Fibroblast of skin of scalp (primary cell): Measurements from ENCODE around the gene TMTC4.
A peak's percentile ranks its signal among the peaks of the same experiment; 100 is the strongest.
"Not testable (repeated sequence)": the region's sequence is repeated elsewhere in the genome, so short reads cannot be mapped to it uniquely, and the experiment has no call there.

Source experiments
- DNase-seq: peaks from one replicate; pipeline ENCODE4 v3.0.0-alpha.2; 2013

TMTC4 gene

DNA sequence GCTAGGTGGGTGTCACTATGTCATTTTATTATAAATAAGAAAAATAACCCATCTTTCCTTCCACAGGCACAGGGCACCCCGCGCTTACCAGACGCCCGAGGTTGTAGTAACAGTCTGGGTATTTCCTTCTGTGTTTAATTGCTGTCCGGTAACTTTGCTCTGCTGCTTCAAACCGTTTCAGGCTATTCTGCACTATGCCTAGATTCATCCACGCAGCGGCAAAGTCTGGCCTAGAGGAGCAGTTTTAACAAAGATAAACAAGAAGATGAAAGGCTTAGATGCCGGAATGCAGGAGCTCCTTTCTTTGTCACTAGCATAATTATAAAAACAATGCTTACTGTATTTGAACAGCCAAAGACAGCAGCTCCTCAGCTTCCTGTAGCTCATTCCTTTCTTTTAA lies 49.1 kb downstream of the TMTC4 start:
- DNase-seq: peak; percentile 3

DNA sequence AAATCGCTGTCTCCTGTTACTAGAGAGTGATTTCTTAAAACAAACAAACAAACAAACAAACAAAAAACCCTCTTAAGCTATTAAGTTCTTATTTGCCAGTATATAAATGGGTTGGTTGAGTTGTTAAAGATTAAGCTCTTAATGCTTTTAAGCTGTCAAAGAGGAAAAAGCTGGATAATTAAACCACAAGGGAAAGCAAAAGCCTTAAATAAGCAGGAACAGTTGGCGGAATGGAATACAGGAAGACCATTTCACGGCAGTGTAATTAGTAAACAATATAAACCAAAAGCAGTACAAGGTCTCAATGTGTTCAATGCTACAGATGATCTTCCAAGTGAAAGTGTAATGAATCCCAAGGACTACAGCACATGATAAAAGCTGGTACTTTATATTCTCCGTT lies 53.8 kb downstream of the TMTC4 start:
- no peak for DNase-seq

DNA sequence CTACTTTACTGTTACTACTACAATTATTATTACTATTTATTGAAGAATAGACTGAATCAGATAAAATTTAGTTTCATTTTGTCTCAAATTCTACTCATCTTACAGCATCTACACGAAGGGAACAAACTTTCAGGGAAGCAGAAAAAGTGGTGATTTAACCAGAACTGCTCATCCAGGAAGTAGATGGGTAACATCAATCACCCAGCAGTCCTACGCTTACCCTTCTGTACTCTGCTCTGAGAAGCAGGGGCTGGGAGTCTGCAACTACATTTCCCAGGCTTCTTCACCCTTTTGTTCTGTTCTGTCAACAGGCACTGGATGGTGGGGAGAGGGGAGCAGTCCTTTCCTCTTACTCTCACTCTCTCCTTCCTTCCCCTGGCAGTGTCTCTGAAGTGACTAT lies 54.7 kb downstream of the TMTC4 start:
- no peak for DNase-seq

DNA sequence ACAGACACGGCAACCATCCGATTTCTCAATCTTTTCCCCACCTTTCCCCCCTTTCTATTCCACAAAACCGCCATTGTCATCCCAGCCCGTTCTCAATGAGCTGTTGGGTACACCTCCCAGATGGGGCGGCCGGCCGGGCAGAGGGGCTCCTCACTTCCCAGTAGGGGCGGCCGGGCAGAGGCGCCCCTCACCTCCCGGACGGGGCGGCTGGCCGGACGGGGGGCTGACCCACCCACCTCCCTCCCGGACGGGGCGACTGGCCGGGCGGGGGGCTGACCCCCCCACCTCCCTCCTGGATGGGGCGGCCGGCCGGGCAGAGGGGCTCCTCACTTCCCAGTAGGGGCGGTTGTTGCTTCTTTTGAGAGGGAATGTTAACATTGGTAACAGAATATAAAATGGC lies 55.7 kb downstream of the TMTC4 start:
- DNase-seq: not testable (repeated sequence)

DNA sequence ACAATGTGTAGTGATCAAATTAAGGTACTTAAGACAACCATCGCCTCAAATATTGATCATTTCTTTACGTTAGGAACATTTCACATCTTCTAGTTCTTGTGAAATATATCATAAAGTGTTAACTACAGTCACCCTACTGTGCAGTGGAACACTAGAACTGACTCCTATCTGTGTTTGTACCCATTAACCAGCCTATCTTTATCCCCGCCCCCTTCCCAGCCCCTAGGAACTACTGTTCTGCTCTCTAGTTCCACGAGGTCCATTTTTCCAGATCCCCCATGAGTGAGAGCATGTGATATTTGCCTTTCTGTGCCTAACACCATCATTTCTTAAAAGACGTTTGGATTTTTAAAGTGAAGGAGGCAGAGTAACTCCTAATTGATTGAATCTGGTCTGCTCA lies 61.6 kb downstream of the TMTC4 start:
- no peak for DNase-seq

DNA sequence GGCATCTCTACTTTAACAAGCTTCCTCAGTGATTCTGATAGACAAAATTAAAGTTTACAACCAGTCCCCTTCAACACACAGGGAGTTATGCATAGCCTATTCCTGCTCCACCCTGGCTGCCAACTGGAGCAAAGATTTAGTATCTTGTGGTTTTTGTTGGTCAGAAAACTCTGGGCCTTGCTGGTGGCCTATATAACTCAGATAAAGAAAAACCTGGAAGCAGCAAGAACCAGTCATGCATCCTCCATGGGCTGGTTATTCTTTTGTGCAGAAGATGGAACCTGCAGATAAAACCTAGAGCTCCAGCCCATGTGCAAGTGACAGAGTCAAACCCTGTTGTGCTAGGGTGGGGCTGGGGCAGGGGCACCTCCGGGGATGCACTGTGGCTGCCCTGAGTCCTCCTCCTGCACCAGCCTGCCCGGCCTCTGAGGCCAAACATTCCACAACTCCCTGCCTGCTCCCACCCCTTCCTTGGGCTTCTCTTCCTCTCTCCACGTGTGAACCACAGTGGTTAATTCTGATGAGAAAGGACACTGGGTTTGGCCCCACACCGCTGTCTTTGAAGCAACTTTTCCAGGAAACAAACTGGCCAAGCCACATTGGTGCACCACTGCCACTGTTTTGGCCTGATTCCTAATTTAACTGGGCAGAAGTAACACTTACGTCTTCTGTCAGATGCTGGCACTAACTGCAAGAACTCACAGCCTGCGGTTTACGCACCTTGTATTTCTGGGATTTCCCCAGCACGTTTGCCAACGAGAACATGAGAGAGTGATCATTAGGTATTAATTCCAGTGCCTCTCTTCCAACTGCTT lies 62.7 kb downstream of the TMTC4 start:
- DNase-seq: no peak

DNA sequence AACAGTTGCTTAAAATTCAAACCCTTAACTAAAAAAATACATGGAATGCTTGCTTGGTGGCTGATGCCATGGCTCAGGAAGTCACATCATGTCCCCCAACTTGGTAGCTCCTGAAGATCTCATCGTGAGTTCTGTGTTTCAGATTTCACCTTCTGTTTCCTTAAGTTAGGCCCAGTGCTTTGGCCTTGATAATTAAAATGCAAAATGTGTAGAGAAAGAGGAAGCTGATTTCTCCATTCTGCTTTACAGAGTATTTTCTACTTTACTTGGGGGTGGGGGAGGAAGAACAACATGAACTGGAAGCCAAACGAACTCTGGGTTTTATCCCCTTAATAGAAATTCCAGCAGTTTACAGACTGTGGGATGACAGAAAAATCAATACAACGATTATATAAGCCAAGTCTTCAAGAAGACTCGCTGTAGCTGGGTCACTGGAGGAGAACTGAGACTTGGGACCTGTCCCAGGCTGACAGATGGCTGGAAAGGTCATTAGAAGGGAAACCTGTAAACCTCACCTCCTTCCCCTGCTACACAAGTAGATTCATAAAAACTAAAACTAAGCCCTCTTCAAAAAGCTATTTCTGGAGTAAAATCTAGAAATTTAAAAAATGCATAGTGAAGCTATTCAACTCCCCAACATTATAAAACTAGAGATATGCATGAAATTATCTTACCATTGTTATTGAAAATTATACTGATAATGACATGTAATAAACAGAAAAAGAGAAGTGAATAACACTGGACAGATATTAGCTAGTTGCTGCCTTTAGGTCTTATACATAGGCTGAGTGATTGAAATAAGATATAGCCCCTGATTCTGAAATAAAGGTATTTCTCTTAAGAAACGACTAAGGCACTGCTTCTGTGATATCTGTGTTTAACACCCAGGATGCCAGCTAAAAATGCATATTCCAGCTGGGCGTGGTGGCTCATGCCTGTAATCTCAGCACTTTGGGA lies 63.9 kb downstream of the TMTC4 start:
- DNase-seq: no peak

DNA sequence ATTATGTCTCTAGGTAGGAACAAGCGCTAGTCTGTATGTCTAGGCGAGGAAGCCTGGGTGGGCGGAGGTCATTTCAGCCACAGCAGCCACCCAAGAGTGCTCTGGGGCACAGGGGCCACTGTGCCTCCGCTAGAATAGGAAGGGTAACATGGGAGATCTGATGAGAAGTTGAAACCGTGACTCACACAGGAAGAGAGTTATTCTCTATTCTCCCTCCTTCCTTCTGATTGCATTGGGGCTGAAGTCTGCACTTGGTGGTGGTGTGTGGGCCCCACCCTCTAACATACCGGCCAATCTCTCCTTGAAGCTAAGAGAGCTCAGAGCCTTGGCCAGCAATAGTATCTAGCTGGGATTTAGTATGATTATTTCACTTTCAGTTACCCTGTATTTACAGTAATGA lies 65.7 kb downstream of the TMTC4 start:
- no peak for DNase-seq

DNA sequence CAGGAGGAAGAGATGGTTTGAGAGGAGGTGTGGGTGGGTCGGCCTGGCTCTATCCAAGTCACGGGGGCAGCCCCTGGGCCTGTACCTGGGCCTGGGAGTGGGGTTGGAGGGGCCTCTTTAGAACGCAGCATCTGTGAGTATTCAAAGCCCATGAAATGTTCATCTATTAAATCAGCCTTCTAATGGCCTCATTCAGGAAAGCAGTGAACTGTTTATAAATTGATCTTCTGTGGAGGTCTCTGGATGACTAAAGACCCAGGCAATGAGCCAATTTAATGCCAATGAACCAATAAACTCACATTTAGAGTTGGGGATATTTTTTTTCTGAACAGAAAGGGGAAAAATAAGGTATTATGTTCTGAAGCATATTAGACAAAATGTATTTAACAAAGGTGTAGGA lies 66.1 kb downstream of the TMTC4 start:
- no peak for DNase-seq

DNA sequence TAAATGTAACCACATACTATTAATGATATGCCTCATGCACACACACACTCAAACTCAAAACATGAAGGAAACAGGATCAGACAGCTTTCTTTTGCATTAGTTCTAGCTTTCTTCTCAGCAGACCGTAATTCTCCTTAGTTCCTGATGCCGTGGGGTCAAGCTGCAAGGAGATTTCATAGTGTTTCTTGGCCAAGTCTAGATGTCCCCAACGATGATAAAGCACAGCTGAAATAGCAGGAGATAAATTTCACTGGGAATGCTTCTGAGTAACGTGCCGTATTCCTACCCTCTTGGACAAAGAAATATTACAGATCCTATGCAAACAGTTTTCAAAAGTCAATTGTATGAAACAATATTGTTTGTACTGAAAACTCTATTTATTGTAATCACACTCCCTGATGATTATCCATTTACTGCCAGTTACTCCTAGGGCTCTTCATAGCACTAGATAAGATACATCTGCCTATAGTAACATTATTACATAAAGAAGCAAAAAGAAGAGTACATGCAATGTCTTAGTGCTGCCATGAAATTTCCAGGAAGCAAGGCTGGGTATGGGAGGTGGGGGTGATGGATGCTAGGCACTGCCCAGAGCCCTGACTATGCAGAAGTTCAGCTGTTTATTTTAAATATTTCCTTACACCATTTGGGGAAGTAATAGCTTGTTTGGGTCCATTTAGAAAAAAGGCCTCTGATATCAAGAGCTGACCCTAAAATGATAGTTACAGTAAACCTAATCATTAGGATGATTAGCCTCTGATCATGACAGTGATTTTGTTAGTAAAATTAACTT lies 69.5 kb downstream of the TMTC4 start:
- DNase-seq: no peak

DNA sequence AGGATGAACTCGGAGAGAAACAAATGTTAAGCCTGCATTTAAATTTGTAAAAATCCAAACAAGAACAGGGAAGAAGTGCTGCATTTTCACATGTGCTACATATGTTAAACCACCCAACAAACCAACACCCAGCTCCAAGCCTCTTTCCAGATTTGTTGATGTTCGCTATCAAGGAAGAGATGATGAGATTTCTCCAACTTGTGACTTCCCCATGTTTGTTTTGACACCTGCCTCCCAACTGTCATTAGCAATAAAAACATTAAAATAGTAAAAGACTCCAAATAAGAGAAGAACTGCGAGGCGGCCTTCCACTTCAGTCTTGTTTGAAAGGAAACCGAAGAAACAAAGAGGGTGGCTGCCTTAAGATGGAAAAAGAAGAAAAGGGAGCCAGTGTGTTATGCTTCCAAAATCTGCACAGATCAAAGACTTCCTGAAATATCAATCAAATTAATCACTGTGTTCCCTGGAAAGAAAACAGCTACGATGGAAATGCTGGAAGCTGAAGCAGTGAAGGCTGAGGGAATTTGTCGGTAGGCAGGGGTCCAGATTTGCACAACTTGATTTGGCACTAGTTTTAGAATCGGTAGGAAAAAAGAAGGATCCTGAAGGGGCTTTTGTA lies 72.0 kb downstream of the TMTC4 start:
- no peak for DNase-seq

DNA sequence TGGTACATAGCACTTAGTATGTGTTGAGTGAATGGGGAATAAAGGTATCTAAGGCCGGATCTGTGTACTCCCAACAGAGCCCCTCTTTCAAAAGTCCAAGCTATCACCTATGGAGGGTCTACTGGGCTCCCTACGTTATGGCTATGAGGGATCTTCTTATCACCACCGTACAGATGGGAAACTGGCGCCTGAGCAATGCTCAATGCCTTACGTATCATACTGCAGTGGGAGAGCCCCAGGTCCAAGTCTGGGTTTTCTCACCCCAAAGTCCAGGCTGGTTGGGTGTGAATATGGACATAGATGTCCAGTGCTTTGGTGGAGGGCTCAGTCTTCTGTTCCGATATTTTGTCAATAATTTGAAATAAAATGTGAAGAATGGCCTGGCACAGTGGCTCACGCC lies 72.9 kb downstream of the TMTC4 start:
- DNase-seq: no peak

DNA sequence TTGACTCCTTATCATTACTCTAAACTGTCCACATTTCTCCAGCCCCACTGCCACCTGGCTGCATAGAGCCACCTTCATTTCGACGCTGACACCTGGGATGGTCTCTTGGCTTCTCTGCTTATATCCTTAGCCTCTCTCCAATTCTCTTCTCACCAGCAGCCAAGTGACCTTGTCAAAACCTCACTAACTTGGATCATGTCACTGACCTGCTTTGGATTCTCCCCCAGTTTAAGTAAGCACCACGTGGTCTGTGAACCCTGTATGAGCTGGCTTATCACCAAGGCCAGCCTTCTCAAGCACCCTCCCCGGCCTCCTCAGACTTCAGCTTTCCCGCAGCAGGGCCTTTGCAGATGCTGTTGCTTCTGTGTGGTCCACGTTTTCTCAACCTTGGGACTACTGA lies 73.7 kb downstream of the TMTC4 start:
- no peak for DNase-seq

DNA sequence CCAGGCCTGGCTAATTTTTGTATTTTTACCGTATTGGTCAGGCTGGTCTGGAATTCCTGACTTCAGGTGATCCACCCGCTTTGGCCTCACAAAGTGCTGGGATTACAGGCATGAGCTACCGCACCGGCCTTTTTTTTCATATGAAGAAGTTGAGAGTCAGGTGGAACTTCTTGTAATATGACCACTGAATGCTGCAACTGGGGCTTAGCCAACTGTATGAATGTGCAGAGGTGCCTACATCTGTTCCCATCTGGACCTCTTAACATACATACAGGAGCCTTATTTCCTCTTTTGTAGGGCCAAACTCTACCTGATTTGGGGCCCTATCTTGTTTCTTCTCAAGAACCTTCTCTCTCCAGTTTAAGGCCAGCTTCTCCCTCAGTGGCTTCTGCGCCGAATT lies 74.1 kb downstream of the TMTC4 start:
- DNase-seq: no peak

DNA sequence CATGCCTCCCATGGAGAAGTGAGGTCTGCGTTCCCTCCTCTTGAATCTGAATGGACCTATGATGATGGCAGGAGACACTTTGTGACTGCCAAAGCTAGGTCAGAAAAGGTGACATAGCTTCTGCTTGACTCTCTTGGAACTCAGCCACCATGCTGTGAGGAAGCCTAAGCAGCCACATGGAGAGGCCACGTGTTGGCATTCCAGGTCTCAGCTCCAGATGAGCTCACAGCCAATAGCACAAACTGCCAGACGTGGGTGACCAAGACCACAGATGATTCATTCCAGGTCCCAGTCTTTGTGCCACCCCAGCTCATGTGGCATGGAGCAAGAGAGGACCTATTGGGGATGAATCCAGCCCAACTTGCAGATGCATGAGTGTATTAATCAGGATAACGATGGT lies 77.3 kb downstream of the TMTC4 start:
- DNase-seq: peak; percentile 35

DNA sequence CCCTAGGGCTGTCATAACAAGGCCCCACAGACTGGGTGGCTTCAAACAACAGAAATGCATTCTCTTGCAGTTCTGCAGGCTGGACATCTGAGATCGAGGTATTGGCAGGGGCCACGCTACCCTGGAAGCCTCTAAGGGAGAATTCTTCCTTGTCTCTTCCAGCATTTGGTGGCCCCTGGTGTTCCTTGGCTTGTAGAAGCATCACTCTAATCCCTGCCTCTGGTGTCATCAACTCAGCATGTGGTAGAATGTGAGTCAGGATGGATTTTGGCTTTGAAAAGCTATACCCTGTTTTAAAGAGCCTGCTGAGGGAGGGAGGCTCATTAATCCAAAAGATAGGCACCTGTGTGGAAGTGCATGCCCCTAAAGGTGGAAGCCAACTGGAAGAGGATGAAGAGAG lies 78.1 kb downstream of the TMTC4 start:
- DNase-seq: peak; percentile 13

DNA sequence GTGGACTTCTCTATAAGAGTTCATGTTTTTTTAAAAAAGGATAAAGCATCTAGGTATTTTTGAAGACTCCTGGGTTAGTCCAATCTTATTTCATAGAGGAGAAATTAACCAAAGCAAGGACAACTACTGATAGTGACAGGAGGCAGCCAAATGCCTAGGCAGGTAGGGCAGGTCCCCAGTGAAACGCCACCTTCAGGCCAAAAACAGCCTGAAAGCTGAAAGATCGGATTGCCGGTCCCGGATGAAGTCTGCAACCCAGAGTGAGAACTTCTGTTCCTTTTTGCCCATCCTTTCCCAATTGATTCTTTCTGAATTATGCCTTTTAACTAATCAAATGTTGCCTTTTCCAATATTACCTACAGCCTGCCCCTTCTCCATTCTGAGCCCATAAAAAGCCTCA lies 79.9 kb downstream of the TMTC4 start:
- DNase-seq: no peak

DNA sequence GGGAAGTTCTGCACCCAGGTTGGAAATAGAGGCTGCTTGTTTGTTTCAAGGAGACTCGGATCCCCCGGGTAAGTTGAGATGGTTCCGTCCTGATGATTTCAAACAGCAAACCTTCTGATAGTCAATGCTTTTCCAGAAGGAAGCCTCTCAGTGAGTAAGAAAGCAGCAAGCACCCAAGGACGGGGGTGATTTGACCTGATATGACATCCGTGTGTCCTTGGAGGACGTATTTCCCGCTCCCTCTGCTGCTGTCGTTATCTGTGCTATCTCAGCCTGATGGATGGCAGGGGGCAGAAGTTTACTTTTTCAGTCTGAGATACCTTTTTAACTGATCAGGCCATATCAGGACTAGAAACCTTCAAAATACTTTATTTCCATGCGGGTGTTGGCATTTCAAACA lies 80.3 kb downstream of the TMTC4 start:
- DNase-seq: no peak

DNA sequence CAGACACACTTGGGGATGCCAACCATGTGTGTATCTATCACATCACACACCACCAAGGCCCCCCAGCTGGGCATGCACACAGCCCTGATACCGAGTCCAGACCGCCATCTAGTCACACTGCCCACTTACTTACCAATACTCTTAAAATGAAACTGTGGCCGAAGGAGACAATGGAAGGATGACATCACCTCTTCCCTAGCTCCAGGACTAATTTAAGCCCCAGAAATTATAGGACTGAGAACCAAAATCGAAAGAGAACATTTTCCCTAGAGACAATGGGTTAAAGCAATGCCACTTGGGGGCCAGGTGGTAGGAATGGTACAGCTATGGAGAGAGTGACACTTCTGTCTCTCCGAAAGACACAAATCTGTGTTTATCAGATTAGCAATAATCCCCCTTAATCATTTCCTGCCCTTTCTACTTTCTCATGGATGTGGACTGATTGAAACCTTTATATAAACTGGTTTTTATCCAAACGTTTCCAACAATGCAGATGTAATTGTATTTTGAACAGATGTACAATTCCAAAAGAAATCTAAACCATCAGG lies 85.3 kb downstream of the TMTC4 start:
- no peak for DNase-seq

DNA sequence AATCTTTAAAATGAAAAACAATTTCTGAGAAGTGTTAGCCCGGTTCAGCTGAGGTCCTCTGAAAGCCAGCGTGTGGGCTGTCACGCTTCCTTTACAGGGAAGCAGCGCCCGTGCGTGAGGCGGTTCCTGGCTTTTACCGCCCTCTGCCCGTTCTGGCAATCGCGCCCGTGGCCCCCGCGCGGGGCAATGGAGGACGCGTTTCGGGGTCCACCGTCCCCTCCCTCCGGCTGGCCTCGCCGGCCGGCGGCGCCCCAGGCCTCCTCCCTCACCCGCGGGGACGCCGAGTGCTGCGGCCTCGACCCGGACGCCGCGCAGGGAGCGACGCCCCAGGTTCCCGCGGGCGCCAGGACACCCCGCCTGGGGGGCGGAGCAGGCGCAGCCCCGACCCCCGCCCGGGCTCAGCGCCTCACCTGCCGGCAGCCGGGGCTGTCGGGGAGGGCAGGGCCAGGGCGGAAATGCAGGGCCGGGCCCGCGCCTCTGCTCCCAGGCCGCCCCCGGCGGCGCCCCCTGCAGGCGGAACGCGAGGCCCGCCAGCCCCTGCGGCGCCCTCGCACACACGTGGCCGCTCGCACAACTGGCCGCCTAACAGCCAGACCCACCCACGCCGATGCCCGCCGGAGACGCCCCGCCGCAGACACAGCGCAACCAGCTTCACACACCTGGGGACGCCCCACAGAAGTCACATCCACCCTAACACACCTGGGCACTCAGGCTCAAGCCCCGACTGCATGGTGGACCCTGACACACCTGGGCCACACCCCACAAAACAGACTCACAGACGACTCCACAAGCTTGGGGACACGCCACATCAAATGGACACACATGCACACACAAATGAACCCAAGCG lies 86.0 kb downstream of the TMTC4 start, which contains the start of gene GGACT:
GGACT (minus strand) TSS at position 459 of the 847 bp plus-strand sequence. CDS start 56,198 bp downstream, outside the sequence.
- peak; percentile 75 for DNase-seq

DNA sequence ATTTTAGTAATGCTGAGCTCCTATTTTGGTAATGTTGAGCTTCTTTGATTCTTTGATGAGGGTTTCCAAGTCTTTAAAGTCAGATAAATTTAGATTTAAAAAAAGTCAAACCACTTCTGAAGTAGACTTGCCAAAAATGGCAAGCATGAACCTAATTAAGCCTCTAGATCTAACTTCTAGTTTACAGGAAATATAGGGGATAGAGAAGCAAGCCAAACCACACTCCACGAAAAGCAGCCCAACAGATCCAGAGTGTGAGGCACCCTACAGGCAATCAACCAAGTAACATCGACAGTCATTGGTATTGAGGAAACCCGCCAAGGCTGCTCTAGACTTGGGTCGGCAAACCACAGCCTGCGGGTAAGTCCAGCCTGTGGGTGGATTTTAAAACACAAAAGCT lies 89.7 kb downstream of the TMTC4 start:
- DNase-seq: peak; percentile 6
